Activated CD4-positive, alpha-beta T cell treated with anti-CD3 and anti-CD28 coated beads, Interleukin-2, Interleukin-4, amounts not matched to agents 100 ng/mL and 50 ng/mL, durations not matched to agents 16 hours and 8 hours (primary cell): ENCODE data around the gene OR2C3.
"Not testable (repeated sequence)": the region's sequence is repeated elsewhere in the genome, so short reads cannot be mapped to it uniquely, and the experiment has no call there.

Experiments used
- DNase-seq: peaks from one replicate; pipeline ENCODE4 v3.0.0-alpha.2; 2020; ENCODE audit warnings: low spot score

Gene OR2C3

GRCh38 chr1:247517795-247518612 is 18.2 kb downstream of the OR2C3 start:
- no peak for DNase-seq

DNA sequence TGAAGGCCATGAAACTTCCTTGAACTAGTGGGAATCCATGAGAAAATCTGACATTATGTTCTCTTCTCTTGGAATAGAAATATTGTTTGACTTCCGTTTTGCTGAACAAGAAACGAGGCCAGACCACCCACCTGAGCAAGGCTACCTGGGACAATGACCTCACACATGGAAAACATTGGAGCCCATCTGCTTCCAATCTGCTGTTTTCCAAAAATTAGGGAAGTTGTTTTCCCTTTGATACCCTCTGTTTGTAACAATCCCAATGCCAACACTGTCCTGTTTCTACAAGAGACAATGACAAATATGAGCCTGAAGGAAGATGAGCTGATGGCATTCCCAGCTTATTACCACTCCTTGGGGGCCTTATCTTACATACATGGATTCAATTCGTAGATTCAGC is 29.4 kb downstream of the OR2C3 start:
- DNase-seq, result no peak

DNA sequence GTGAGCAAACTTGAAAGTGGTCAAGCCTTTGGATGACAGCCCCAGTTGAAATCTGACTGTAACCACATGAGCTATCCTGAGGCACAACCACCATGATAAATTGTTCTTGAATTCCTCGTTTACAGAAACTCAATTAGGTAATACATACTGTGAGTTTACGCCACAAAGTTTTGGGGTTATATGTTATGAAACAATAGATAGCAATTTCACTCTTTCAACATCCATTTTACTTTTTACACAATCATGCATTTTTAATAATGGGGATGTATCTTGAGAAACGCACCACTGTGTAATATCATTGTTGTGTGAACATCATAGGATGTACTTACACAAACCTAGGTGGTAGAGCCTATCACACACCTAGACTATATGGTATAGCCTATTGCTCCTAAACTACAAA is 35.4 kb downstream of the OR2C3 start:
- no peak for DNase-seq

GRCh38 chr1:247496581-247497285 is 39.5 kb downstream of the OR2C3 start:
- no peak for DNase-seq

DNA sequence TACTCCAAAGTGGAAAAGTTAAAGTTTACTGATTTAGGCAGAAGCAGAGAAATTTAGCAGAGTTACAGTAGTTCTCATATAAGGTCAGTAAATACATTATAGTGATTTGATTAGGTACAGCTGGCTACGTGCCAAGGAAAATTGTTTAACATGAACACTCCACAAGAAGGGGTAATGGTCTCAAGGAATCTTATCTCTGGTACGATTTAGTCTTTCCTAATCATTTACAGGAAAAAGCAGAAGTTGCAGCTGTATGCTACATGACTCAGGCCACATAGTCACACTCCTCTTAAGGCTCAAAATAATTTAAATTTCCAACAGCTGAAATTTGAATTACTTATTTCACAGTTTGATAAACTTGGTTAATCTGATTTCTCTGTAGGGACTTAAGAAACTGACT is 41.5 kb downstream of the OR2C3 start:
- DNase-seq, result no peak

GRCh38 chr1:247493106-247493505 is 43.1 kb downstream of the OR2C3 start:
- DNase-seq, result no peak

DNA sequence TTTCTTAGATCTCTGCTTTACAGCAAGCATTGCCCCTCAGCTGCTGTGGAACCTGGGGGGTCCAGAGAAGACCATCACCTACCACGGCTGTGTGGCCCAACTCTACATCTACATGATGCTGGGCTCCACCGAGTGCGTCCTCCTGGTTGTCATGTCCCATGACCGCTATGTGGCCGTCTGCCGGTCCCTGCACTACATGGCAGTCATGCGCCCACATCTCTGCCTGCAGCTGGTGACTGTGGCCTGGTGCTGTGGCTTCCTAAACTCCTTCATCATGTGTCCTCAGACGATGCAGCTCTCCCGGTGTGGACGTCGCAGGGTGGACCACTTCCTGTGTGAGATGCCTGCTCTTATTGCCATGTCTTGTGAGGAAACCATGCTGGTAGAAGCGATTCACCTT is 44.9 kb downstream of the OR2C3 start:
- no peak for DNase-seq

GRCh38 chr1:247487057-247487456 is 49.2 kb downstream of the OR2C3 start:
- peak; percentile 10 for DNase-seq

- DNase-seq, result no peak
These were observed 53.5 kb downstream of the OR2C3 start for GRCh38 chr1:247482747-247483146.

- DNase-seq, result not testable (repeated sequence)
These were observed 59.7 kb downstream of the OR2C3 start for GRCh38 chr1:247476328-247477058.

GRCh38 chr1:247475793-247476192 is 60.4 kb downstream of the OR2C3 start:
- DNase-seq, result no peak
